ENCODE data around the gene ELOVL1.
A peak's percentile ranks its signal among the peaks of the same experiment; 100 is the strongest.

ELOVL1 gene

DNA sequence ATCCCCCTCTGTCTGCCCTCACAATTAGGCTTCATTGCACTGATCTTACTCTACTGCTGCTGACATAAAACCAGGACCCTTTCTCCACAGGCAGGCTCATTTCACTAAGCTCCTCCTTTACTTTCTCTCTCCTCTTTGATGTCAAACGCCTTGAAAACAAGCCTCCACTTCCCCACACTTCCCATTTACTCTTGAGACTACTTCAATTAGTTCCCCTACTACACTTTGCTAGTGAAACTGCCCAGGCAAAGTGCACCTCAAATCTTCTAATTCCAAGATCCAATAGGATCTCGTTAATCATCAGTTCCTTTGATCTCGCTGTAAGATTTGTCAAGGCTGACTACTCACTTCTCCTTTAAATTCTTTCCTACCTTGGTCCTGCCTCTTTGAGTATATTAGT lies 14.9 kb downstream of the ELOVL1 start:
- DNase-seq = no peak

DNA sequence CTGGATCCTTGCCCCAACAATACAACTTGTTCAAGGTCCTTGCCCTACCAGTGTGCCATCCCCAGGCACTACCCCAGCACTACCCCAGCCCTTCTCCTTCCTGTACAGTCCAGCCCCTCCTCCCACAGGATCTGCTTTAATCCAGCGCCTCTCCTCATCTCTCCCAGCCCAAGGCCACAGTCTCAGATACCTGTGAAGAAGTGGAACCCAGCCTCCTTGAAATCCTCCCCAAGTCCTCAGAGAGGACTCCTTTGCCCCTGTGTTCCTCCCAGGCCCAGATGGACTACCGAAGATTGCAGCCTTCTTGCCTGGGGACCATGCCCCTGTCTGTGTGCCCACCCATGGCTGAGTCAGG lies 15.5 kb downstream of the ELOVL1 start:
- DNase-seq = no peak

DNA sequence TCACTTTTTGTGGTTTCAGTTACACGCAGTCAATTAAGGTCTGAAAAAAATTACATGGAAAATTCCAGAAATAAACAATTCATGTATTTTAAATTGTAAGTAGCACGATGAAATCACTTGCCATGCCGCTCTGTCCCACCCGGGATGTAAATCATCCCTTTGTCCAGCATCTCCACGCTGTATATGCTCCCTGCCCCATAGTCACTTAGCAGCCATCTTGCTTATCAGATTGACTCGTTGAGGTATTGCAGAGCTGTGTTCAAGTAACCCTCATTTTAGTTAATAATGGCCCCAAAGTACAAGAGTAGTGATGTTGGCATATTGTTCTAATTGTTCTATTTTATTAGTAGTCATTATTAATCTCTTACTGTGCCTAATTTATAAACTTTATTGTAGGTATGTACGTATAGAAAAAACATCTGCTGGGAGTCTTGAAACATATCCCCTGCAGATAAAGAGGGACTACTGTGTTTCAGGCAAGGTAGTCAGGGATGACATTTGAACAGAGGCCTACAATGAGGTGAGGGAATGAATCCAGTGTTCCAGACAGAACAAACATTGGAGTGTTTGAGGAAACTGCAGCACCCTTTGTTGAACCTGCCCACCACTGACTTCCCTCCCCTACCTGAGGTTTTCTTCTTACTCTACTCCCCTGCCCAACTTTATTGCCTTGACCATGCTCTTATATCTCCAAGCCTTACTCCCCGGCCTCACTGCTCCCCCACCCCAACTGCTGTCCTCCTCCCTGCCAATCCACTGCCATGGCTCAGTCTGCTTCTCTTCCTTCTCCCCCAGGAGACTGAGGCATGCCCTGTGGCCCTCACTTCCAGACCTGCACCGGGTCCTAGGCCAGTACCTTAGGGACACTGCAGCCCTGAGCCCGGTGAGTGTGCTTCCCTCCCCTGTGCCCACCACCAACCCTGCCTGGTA lies 16.1 kb downstream of the ELOVL1 start:
- no peak for DNase-seq

DNA sequence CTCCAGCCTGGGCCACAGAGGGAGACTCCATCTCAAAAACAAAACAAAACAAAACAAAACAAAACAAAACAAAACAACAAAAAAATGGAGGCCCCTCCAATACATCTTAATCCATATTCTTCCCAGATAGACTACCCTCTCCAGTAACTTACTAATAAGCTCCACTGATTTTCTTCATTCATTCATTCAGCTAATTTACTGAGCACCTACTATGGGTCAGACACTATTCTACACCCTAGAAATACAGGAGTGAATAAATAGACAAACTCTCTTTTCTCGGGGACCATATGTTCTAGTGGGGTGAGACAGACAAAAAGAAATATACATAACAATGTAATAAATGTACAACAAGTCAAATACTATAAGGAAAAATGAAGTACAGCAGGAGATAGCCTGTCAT lies 16.8 kb downstream of the ELOVL1 start:
- no peak for DNase-seq

DNA sequence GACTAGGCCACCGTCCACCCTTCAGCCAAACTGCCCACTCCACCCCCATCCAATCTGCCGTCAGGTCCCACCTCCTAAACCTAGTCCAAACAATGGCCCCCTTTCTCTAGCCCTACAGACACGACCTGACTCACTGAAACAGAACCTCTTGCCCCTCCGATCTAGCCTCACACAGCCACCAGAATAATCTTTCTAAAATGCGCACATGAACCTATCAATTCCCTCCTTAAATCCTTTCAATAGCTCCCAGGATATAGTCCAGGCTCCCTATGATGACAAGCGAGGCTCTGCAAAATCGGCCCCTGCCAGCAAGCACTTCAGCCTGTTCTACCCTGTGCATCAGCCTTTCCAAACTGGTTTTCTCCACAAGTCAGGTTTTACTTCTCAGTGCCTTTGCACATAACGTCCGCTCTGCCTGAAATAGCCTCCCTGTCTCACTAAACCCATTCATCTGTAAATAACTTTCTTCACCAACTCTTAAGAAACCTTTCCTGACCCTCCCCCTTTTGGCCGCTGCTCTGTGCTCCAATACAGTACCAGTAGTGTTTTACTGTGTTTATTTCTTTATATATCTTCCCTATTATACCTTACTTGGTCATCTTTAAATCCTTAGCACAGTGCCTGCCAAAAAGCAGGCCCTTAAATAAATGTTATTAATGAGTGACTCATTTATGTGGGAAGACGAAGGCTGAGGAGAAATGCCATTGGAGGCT lies 18.1 kb downstream of the ELOVL1 start:
- no peak for DNase-seq

DNA sequence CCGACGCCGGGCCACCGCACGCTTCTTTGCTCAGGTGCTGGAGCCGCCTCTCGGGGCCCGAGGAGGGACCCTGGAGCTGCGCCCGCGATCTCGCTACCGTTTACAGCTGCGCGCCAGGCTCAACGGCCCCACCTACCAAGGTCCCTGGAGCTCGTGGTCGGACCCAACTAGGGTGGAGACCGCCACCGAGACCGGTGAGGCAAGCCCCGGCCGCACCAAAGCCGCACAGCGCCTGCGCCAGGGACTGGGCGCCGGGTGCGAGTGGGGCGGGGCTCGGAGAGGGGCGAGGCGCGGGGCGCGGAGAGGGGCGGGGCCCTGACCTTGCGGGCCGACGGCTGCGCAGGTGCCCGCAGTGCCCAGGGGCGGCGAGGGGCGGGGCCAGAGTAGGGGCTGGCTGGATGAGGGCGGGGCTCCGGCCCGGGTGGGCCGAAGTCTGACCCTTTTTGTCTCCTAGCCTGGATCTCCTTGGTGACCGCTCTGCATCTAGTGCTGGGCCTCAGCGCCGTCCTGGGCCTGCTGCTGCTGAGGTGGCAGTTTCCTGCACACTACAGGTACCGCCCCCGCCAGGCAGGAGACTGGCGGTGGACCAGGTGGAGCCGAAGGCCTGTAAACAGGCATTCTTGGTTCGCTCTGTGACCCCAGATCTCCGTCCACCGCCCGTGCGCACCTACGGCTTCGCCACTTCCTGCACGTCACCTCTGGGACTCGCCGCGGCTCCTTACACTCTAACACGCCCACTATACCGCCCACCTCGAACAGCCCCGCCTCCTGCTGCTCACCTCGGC lies 18.8 kb downstream of the ELOVL1 start:
- peak; percentile 100 for DNase-seq

DNA sequence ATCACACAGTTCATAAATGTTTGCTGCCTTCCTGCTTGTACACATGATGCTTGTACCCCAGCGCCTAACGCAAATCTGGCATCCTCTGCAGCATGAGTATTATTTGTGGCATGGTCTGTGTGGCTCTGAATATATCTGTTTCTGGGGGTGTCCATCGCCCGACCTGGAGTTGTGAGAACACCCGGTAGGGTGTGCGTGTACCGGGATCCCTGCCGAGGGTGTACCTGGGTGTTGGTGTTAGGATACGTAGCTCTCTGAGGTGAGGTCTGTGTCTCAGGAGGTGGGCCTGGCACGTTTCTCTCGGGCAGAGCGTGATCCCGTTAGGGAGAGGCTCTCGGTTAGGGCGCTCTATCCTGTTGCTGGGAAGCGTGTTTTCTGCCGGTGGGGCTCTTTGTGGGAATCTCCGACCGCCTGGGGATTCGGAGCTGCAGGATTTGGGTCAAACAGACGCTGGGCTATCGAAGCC lies 19.4 kb downstream of the ELOVL1 start:
- peak; percentile 100 for DNase-seq

DNA sequence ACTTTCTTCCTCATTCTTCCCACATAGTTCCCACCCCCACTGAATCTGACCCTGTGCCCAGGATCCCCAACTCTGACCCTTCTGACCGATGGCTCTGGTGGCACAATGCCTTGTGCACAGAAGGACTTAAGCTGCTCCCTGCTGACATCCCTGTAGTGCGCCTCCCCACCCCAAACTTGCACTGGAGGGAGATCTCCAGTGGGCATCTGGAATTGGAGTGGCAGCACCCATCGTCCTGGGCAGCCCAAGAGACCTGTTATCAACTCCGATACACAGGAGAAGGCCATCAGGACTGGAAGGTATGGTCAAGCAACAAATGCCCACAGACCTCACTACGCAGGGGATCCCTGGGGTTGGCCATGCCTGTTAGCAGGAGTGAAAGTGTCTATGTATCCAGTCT lies 21.2 kb downstream of the ELOVL1 start:
- DNase-seq = no peak

DNA sequence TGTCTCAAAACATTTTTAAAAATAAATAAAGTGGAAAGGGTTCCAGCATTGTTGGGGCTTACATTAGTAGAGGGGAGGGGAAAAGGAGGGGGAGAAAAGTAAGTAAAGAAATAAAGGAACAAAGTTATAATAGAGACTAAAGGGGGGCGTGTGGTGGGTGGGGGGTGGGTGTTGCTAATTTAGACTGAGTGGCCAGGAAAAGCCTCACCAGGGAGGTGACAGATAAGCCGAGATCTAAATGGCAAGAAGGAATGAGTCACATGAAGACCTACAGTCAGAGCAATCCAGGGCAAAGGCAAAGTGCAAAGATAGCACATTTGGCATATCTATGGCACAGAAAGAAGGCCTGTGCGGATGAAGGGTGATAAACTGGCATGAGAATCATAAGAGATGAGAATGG lies 22.7 kb downstream of the ELOVL1 start:
- DNase-seq = no peak

DNA sequence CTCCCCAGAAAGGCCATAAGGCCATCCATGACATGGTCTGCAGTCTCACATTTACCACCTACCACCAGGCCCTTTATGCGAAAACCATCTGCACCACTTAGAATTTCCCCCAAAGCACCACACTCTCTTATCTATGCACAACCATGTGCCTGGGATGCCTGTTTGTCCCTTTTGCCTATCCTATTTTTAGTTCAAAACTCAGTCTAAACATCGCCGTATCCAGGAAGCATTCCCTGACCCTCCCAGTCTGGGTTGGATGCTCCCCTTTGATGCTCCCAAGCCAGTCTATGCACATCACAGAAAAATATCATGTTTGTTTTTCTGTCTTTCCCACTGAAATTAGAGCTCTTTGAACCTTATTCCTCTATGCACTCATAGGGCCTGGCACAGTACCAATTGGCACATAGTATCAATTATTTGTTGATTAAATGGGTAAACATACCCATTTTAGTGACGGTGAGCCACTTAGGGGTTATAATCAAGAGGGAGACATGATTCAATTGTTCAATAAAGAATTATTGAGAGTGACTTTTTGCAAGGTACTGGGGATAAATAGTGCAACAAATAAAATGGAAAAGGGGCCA lies 23.5 kb downstream of the ELOVL1 start:
- no peak for DNase-seq

DNA sequence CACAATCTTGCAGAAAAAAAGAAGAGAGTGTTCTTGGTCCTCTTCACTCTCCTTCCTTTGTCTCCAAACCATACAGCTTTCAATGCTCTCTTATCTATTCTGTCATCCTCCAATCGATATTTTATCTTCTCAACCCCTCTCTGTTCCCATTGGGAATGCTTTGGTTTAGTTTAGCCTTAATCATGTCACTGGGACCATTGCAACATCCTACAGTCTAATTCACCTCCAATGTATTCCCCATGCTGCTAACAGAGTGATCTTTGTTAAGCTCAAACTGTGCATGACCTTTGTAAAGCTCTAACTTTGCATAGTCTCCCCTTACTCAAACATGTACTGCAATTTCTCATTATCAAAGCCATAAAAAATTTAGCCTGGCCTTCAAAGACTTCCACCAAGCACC lies 27.3 kb downstream of the ELOVL1 start:
- DNase-seq = no peak

DNA sequence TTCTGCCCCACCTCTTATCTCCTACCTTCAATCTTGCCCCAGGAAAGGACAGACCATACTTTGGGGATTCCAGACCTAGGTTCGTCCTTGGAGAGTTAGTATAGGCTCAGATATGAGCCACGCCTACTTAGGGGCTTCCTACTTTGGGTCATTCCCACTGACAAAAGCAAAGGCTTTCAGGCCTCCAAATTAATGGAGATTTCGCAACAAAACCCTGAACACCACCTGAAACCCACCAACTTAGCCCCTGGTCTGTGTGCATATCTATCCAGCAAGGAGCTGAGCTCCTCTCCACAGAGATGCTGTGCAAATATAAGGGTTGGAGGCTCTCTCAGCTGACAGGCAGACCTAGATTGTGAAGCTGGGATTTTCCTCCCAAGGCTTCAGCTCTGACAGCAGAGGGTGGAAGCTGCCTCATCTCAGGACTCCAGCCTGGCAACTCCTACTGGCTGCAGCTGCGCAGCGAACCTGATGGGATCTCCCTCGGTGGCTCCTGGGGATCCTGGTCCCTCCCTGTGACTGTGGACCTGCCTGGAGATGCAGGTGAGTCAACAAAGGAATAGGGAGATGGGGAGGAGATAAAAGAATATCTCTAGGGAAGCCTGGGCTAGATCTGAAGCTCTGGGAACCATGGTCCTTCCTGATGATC lies 28.1 kb downstream of the ELOVL1 start:
- no peak for DNase-seq

DNA sequence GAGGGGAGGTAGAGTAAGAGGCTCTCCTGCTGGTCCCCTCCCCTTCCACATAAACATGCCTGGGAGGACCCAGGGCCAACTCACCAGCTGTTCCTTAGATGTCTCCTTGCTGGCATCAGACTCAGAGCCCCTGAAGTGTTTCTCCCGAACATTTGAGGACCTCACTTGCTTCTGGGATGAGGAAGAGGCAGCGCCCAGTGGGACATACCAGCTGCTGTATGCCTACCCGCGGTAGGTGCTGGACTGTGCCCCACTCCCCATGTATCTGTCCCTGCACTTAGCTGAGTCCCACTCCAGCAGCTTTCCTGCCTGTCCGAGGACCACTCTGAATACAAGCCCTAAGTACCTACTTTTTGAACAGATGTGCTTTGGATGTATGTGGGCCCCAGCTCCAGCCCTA lies 29.8 kb downstream of the ELOVL1 start:
- no peak for DNase-seq

DNA sequence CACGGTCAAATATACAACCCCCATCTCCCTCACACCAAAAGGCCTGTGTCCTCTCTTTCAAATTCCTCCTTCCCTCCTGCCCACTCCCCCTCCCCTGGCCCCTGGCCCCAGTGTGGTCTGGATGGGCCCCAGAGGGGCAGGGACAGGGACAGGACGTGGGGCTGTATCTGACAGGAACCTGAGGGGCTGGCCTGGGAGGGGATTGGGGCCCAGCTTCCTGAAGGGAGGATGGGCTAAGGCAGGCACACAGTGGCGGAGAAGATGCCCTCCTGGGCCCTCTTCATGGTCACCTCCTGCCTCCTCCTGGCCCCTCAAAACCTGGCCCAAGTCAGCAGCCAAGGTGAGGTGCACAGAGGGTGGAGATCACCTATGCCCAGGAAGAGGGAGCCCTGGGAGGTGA lies 30.2 kb downstream of the ELOVL1 start, which contains the start of gene MPL:
Gene MPL, plus strand, starts transcription at position 231 of the 400 bp plus-strand sequence. Its CDS starts 31 bp downstream, at position 262.
- DNase-seq = no peak

DNA sequence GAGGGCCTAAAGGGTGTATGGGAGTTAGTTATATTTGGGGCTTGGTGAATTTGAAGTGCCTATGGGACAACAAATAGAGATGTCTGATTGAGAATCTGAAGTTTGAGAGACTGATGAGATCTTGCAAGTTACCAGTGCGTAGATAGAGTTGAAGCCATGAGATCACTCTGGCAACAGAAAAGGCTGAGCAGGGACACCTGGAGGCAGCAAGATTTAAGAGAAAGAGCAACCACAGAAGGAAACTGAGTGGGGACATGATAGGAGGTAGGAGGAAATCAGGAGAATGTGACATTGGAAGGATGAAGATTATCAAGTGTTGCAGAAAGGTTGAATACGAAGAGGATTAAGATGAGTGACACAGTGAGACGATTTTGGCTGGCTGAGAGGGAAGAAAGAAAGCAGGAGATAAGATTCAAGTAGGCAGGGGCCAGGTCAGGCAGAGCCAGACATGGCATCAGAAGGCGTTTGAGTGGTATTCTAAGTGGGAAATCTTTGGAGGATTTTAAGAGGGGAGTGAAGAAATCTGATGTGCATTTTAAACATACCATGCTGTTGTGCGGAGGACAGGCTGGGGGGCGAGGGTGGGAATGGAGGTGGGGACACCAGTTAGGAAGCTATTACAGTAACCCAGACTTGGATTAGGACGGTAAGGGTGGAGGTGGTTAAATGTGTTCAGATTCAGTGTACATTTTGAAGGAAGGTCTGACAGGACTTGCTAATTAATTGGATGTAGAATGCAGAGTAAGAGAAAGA lies 33.2 kb downstream of the ELOVL1 start:
- no peak for DNase-seq

DNA sequence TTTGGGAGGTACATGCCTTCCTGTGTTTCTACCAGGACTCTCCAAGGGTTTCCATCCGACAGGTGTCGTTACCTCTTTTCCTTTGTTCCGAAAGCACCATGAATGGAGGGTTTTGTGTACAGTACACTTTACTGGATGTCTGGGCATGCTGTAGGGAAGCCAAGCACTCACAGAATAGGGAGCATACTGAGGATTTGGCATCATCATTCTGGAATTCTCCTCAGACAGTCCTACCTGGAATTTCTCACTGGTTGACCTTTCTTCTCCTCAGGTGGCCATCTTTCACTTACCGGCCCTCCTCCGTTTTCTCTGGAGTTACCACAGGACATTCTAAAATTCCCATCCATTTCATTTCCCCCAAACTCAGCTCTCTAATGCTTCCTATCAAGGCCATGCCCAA lies 36.1 kb downstream of the ELOVL1 start:
- DNase-seq = peak; percentile 51

DNA sequence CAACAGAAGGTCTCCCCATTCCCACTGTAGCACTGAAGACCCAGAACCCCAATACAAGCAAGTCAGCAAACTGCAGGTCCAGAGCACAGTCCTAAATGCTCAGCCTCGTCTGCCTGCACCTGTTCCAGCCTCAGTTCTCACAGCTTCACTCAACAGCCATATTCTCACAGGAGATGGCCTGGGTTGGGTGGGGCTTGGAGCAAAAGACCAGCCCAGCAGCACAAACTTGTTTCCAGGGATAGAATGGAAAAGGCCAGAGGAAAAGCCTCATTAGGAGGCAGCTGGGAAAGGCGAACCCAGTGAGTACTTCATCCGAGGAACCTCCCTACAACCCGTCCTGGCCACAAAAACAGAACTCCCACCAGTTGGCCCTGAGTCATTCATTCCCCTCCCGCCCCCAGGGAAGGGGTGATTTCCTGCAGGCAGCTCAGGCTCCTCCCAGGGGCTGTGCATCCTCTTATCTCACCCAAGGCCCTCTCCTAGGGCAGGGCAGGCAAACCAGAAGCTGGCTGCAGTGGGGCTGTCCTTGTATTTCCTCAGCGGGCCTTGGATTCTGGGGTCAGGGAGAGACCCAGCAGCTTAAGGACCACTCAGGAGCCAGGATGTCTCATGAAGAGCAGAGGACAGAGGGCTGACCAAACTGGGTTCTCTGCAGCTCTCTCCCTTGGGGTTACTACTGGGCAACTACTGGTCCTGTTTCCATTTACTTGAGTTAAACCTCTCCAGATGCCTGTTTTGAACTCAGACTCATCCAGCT lies 37.6 kb downstream of the ELOVL1 start:
- DNase-seq = peak; percentile 46

DNA sequence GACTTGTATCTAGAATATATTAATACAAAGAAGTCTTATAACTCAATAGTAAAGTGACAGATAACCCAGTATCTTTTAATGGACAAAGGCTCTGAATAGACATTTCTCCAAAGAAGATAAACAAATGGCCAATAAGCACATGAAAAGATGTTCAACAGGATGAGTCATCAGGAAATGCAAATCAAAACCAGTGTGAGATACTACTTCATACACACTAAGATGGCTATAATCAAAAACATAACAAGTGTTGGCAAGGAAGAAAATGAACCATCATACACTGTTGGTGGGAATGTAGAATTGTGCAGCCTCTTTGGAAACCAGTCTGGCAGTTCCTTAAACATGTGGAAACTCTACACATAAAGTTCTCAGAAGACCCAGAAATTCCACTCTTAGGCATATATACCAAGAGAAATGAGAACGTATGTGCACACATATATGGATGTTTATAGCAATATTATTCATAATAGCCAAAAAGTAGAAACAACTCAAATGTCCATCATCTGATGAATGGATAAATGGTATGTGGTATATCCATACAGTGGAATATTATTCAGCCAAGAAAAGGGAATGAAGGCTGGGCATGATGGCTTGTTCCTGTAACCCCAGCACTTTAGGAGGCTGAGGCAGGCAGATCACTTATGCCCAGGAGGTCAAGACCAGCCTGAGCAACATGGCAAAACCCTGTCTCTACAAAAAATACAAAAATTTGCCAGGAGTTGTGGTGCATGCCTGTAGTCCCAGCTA lies 40.1 kb downstream of the ELOVL1 start:
- DNase-seq = no peak

DNA sequence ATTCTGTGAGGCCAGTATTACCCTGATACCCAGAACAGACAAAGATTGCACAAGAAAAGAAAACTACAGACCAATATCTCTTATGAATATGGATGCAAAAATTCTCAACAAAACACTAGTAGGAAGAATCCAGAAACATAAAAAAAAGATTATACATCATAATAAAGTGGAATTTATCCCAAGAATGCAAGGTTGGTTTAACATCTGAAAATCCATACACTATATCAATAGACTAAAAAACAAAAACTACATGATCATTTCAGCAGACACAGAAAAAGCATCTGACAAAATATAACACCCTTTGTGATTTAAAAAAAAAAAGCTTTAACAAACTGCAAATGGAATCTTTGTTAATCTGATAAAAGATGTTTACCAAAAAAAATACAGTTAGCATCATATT lies 42.4 kb downstream of the ELOVL1 start:
- DNase-seq = no peak

DNA sequence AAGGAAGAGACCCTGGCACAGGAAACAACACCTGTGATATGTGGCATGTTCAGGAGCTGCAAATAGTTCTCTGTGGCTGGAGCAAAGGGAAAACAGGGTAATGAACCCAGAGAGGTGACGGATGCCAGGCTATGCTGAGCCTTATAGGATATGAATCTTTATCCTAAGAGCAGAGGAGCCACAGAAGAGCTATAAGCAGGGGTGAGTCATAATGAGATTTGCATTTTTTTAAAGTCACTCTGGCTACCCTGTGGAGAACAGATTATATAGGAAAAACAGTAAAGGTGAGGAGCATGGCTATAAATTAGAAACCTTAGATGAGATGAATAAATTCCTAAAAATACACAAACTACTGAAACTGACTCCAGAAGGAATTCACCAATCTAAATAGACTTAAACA lies 43.0 kb downstream of the ELOVL1 start:
- DNase-seq = no peak
